ENCODE data around the gene ODAD4. TPM values are rescaled to one million over a fixed set of nuclear protein-coding genes. Genes with fewer than 3 reads are reported as not detected.

The ODAD4 gene
- total RNA-seq, 4 donors from 2014 or later, result 3.7 to 5.4 (median 5.2) TPM

- Histone ChIP-seq H3K27me3 (no peaks in the 10 kb centered on the region), H3K4me3 (peak overlapping the region; percentile 76 to 99 (median 90)), H3K9me3 (no peaks in the 10 kb centered on the region), H3K36me3 (peaks cover 0 to 49% (median 4%) of the 10 kb centered on the region in 3 donors), H3K4me1 (peaks cover 0 to 75% (median 39%) of the 10 kb centered on the region in 4 donors), H3K27ac (peak overlapping the region; percentile 87 to 97 (median 92))
- no peak for DNase-seq (ENCODE audit: low spot score in 2 of 2)
- TF ChIP-seq EP300 (IDR thresholded peaks at IDR 0.05), result no peak
- no peak for TF ChIP-seq CTCF (IDR thresholded peaks at IDR 0.05)
- TF ChIP-seq POLR2A (IDR thresholded peaks at IDR 0.05), result no peak
- 52 to 62% methylated on average over 32 to 36 of the region's 37 CpGs for WGBS, 2 donors
Observed at GRCh38 chr17:41967921-41968578, 37.6 kb downstream of the ODAD4 start.

- peak overlapping the region; percentile 87 to 97 (median 92) for H3K27ac ChIP-seq
Observed at GRCh38 chr17:41968676-41969075, 38.3 kb downstream of the ODAD4 start.

GRCh38 chr17:41970901-41971331, 40.5 kb downstream of the ODAD4 start:
- Histone ChIP-seq H3K4me1 (peaks cover 0 to 84% (median 46%) of the 10 kb centered on the region in 4 donors), H3K27ac (peak overlapping the region in 3 of 4 donors; percentile 91 to 97 (median 94)), H3K4me3 (peak overlapping the region in 1 of 4 donors; percentile 99), H3K9me3 (no peaks in the 10 kb centered on the region), H3K27me3 (no peaks in the 10 kb centered on the region), H3K36me3 (peaks cover 0 to 78% (median 8%) of the 10 kb centered on the region in 3 donors)
- 38 to 39% methylated on average over 5 of the region's 5 CpGs for WGBS, 2 donors
- TF ChIP-seq CTCF (IDR thresholded peaks at IDR 0.05), result no peak
- no peak for TF ChIP-seq EP300 (IDR thresholded peaks at IDR 0.05)
- no peak for TF ChIP-seq POLR2A (IDR thresholded peaks at IDR 0.05)
- no peak for DNase-seq (ENCODE audit: low spot score in 2 of 2)

More at GRCh38 chr17:41968676-41969075, 38.3 kb downstream of the ODAD4 start:
- Histone ChIP-seq H3K9me3 (no peaks in the 10 kb centered on the region), H3K4me3 (peak overlapping the region; percentile 76 to 99 (median 90)), H3K27me3 (no peaks in the 10 kb centered on the region), H3K4me1 (peaks cover 0 to 78% (median 45%) of the 10 kb centered on the region in 4 donors), H3K36me3 (peaks cover 0 to 56% (median 4%) of the 10 kb centered on the region in 3 donors)
- WGBS, 2 donors, result 68 to 76% methylated on average over 10 of the region's 10 CpGs
- TF ChIP-seq POLR2A (IDR thresholded peaks at IDR 0.05), result no peak
- TF ChIP-seq CTCF (IDR thresholded peaks at IDR 0.05), result no peak
- TF ChIP-seq EP300 (IDR thresholded peaks at IDR 0.05), result no peak
- no peak for DNase-seq (ENCODE audit: low spot score in 2 of 2)

- WGBS, 2 donors, result 51 to 59% methylated on average over 18 of the region's 18 CpGs
- Histone ChIP-seq H3K36me3 (peaks cover 0 to 88% (median 17%) of the 10 kb centered on the region in 3 donors), H3K27me3 (no peaks in the 10 kb centered on the region), H3K4me3 (peak overlapping the region in 2 of 4 donors; percentile 18 to 99), H3K4me1 (peaks cover 0 to 92% (median 48%) of the 10 kb centered on the region in 4 donors), H3K9me3 (no peaks in the 10 kb centered on the region), H3K27ac (peak overlapping the region in 3 of 4 donors; percentile 63 to 97 (median 94))
- DNase-seq (ENCODE audit: low spot score in 2 of 2), result no peak
- no peak for TF ChIP-seq CTCF (IDR thresholded peaks at IDR 0.05)
- TF ChIP-seq EP300 (IDR thresholded peaks at IDR 0.05), result no peak
- TF ChIP-seq POLR2A (IDR thresholded peaks at IDR 0.05), result no peak
Observed at GRCh38 chr17:41971721-41972523, 41.5 kb downstream of the ODAD4 start.

Data from tibial nerve (tissue), 4 donors.